GM23338 (cell line): Measurements from ENCODE around the gene ZSCAN31. TPM values are rescaled to one million over a fixed set of nuclear protein-coding genes. Genes with fewer than 3 reads are reported as not detected.

Source experiments
- ATAC-seq: fragments of 200-7000 bp; cut with Tn5 transposase; 3 replicates; pipeline ENCODE4 v1.9.1; 2020
- DNase-seq: peaks from one replicate; pipeline ENCODE4 v3.0.0-alpha.2; 2015; ENCODE audit warnings: low spot score
- H2AFZ ChIP-seq: fragments of 200-600 bp; sonication (generic); 2 replicates; pipeline ENCODE4 v1.8.0; 2016; ENCODE audit warnings: antibody characterized with exemption, mild to moderate bottlenecking, moderate library complexity
- H3F3A ChIP-seq: fragments of 200-600 bp; sonication (generic); replicated peaks from 2 replicates; pipeline ENCODE4 v1.8.0; 2017; ENCODE audit warnings: antibody characterized with exemption, mixed run types, low read depth
- H3K27ac ChIP-seq: fragments of 200-600 bp; sonication (generic); 2 replicates; pipeline ENCODE4 v1.6.1; 2016; ENCODE audit warnings: low read depth
- H3K27me3 ChIP-seq: fragments of 200-600 bp; sonication (generic); 2 replicates; pipeline ENCODE4 v1.8.0; 2016; ENCODE audit warnings: mild to moderate bottlenecking, mixed run types, moderate library complexity; ENCODE audit not compliant: insufficient read depth
- H3K36me3 ChIP-seq: fragments of 200-600 bp; sonication (generic); 2 replicates; pipeline ENCODE4 v1.8.0; 2016; ENCODE audit warnings: mild to moderate bottlenecking; ENCODE audit not compliant: insufficient read depth
- H3K4me1 ChIP-seq: fragments of 200-600 bp; sonication (generic); 2 replicates; pipeline ENCODE4 v1.8.0; 2016; ENCODE audit warnings: mild to moderate bottlenecking, moderate library complexity; ENCODE audit not compliant: insufficient read depth
- H3K4me2 ChIP-seq: fragments of 200-600 bp; sonication (generic); 2 replicates; pipeline ENCODE4 v1.7.1; 2017; ENCODE audit warnings: mixed run types
- H3K4me3 ChIP-seq: fragments of 200-600 bp; sonication (generic); 2 replicates; pipeline ENCODE4 v1.6.1; 2016; ENCODE audit warnings: mixed run types
- H3K79me2 ChIP-seq: fragments of 200-600 bp; sonication (generic); replicated peaks from 2 replicates; pipeline ENCODE4 v1.8.0; 2017; ENCODE audit warnings: mild to moderate bottlenecking; ENCODE audit not compliant: insufficient read depth
- H3K9me2 ChIP-seq: fragments of 200-600 bp; sonication (generic); 2 replicates; pipeline ENCODE4 v1.8.0; 2017; ENCODE audit not compliant: insufficient read depth
- H4K20me1 ChIP-seq: fragments of 200-600 bp; sonication (generic); replicated peaks from 2 replicates; pipeline ENCODE4 v1.8.0; 2017; ENCODE audit warnings: mild to moderate bottlenecking; ENCODE audit not compliant: insufficient read depth
- H3K27ac Mint-ChIP-seq: 2 replicates; pipeline ENCODE4 v1.8.0; 2020; ENCODE audit warnings: inconsistent platforms, mild to moderate bottlenecking, moderate library complexity, mixed read lengths
- H3K27me3 Mint-ChIP-seq: 3 replicates; pipeline ENCODE4 v1.8.0; 2022; ENCODE audit warnings: low read depth, mild to moderate bottlenecking, moderate library complexity, mixed read lengths, inconsistent platforms; ENCODE audit not compliant: insufficient read depth, poor library complexity
- H3K36me3 Mint-ChIP-seq: 3 replicates; pipeline ENCODE4 v1.8.0; 2021; ENCODE audit warnings: low read depth, mild to moderate bottlenecking, inconsistent platforms, moderate library complexity, mixed read lengths
- H3K4me1 Mint-ChIP-seq: 3 replicates; pipeline ENCODE4 v1.8.0; 2020; ENCODE audit warnings: mild to moderate bottlenecking, inconsistent platforms, mixed read lengths
- H3K4me3 Mint-ChIP-seq: 3 replicates; pipeline ENCODE4 v1.8.0; 2021; ENCODE audit warnings: moderate library complexity, mild to moderate bottlenecking, inconsistent platforms, mixed read lengths
- H3K9me3 Mint-ChIP-seq: 3 replicates; pipeline ENCODE4 v1.8.0; 2020; ENCODE audit warnings: moderate library complexity, mild to moderate bottlenecking, inconsistent platforms, mixed read lengths
- CREB1 ChIP-seq: fragments of 250-450 bp; sonication (Bioruptor Pico); IDR thresholded peaks from 2 replicates; pipeline ENCODE4 v1.5.0; 2020; ENCODE audit warnings: low read depth, mild to moderate bottlenecking, moderate library complexity
- ETS1 ChIP-seq: IDR thresholded peaks from 2 replicates; pipeline ENCODE4 v1.6.1; 2016; ENCODE audit warnings: antibody characterized with exemption
- EZH2 ChIP-seq: fragments of 200-600 bp; sonication (generic); IDR thresholded peaks from one replicate; pipeline ENCODE4 v1.8.0; 2017; ENCODE audit warnings: antibody characterized with exemption, mild to moderate bottlenecking, low read depth; ENCODE audit not compliant: unreplicated experiment
- EZH2phosphoT487 ChIP-seq: fragments of 200-600 bp; sonication (generic); IDR thresholded peaks from one replicate; pipeline ENCODE4 v1.8.1; 2018; ENCODE audit warnings: antibody characterized with exemption; ENCODE audit not compliant: unreplicated experiment
- JUNB ChIP-seq: IDR thresholded peaks from one replicate; pipeline ENCODE4 v1.6.1; 2016; ENCODE audit warnings: antibody characterized with exemption; ENCODE audit not compliant: unreplicated experiment
- NANOG ChIP-seq: IDR thresholded peaks from 2 replicates; pipeline ENCODE4 v1.6.1; 2016; ENCODE audit warnings: antibody characterized with exemption, borderline replicate concordance
- POLR2AphosphoS5 ChIP-seq: IDR thresholded peaks from 2 replicates; pipeline ENCODE4 v1.6.1; 2016; ENCODE audit warnings: antibody characterized with exemption, low read depth
- REST ChIP-seq: IDR thresholded peaks from one replicate; pipeline ENCODE4 v1.6.1; 2018; ENCODE audit warnings: antibody characterized with exemption; ENCODE audit not compliant: unreplicated experiment
- ZNF114 ChIP-seq: fragments of 250-450 bp; sonication (Bioruptor Pico); IDR thresholded peaks from 2 replicates; pipeline ENCODE4 v1.5.0; 2020; ENCODE audit warnings: mild to moderate bottlenecking, moderate library complexity
- ZNF331 ChIP-seq: fragments of 250-450 bp; sonication (Bioruptor Pico); IDR thresholded peaks from 2 replicates; pipeline ENCODE4 v1.5.0; 2020; ENCODE audit warnings: low read depth, mild to moderate bottlenecking, moderate library complexity
- ZNF462 ChIP-seq: fragments of 250-450 bp; sonication (Bioruptor Pico); IDR thresholded peaks from 2 replicates; pipeline ENCODE4 v1.5.0; 2020; ENCODE audit warnings: mild to moderate bottlenecking, moderate library complexity
- polyA plus RNA-seq: library from polyadenylated mRNA; unstranded; fragments of >200 nt; fragmentation: Nextera tagmentation; extraction: Ambion mirVana; gene quantifications from 2 replicates; pipeline ENCODE4 v1.2.1, GENCODE V29; 2016
- total RNA-seq: library from RNA; depleted of rRNA; stranded (reverse); fragments of >200 nt; shearing (Covaris generic); gene quantifications from 2 replicates; pipeline ENCODE4 v1.2.3, GENCODE V29; 2014
- TF ChIP-seq, protein P1 (sequence below), 2 experiments: fragments of 200-600 bp in 1 of 2; sonication (generic) in 1 of 2; conservative IDR thresholded peaks; 2 replicates each; pipeline versions ENCODE4 v1.5.1 to v1.6.1; 2016 to 2017; ENCODE audit warnings: antibody characterized with exemption in 2 of 2, low read depth in 2 of 2, mild to moderate bottlenecking in 2 of 2, moderate library complexity in 1 of 2

Gene ZSCAN31
- total and polyA plus RNA-seq, 2 experiments from 2014 or later, result 3.1 to 4.7 TPM

DNA sequence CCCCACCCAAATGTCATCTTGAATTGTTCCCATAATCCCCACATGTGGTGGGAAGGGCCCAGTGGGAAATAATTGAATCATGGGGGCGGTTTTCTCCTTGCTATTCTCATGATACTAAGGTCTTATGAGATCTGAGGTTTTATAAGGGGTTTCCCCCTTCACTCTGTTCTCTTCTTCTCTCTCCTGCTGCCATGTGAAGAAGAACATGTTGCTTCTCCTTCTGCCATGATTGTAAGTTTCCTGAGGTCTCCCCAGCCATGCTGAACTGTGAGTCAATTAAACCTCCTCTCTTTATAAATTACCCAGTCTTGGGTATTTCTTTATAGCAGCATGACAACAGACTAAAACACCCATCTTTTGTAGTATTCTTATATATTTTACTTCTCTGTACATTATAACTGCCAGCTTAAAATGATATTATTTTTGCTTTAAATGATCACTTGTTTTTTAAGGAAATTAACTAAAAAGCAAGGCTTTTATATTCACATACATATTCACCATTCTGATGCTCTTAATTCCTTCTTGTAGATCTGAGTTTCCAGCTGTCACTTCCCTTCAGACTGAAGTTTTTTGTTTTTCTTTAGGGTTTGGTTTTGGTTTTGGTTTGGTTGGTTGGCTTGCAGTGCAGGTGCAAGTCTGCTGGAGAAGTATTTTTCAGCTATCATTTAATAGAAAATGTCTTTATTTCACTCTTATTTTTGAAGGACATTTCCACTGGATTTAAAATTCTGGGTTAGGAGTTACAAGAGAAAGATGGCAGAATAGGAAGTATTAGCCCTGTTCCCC is 4.6 kb upstream of the ZSCAN31 start:
- H3K4me1 ChIP-seq, result peaks cover 9% of the 10 kb centered on the region
- no peak overlapping the region for H3K4me2 ChIP-seq
- no peaks in the 10 kb centered on the region for H4K20me1 ChIP-seq
- Mint-ChIP-seq H3K4me3 (no peak overlapping the region), H3K36me3 (no peaks in the 10 kb centered on the region), H3K4me1 (no peaks in the 10 kb centered on the region), H3K27me3 (peaks cover 3% of the 10 kb centered on the region), H3K27ac (no peak overlapping the region), H3K9me3 (no peaks in the 10 kb centered on the region)
- DNase-seq (no peak), ATAC-seq (no peak)
- no peaks in the 10 kb centered on the region for H3K27me3 ChIP-seq
- no peak overlapping the region for H3K27ac ChIP-seq
- H3K9me2 ChIP-seq, result no peaks in the 10 kb centered on the region
- H3K36me3 ChIP-seq, result no peaks in the 10 kb centered on the region
- H2AFZ ChIP-seq, result no peak overlapping the region
- H3K4me3 ChIP-seq, result no peak overlapping the region
- peaks cover 3% of the 10 kb centered on the region; the same call in 1 of the 2 replicates for H3F3A ChIP-seq
- H3K79me2 ChIP-seq, result no peaks in the 10 kb centered on the region
- TF ChIP-seq JUNB (no peak), NANOG (no peak), ZNF331 (CRISPR knock-in tag) (no peak), EZH2phosphoT487 (no peak), EZH2 (no peak), POLR2AphosphoS5 (no peak), ZNF462 (CRISPR knock-in tag) (no peak), ETS1 (no peak), ZNF114 (CRISPR knock-in tag) (no peak), CREB1 (CRISPR knock-in tag) (no peak), REST (no peak)
- TF ChIP-seq, protein P1, sequence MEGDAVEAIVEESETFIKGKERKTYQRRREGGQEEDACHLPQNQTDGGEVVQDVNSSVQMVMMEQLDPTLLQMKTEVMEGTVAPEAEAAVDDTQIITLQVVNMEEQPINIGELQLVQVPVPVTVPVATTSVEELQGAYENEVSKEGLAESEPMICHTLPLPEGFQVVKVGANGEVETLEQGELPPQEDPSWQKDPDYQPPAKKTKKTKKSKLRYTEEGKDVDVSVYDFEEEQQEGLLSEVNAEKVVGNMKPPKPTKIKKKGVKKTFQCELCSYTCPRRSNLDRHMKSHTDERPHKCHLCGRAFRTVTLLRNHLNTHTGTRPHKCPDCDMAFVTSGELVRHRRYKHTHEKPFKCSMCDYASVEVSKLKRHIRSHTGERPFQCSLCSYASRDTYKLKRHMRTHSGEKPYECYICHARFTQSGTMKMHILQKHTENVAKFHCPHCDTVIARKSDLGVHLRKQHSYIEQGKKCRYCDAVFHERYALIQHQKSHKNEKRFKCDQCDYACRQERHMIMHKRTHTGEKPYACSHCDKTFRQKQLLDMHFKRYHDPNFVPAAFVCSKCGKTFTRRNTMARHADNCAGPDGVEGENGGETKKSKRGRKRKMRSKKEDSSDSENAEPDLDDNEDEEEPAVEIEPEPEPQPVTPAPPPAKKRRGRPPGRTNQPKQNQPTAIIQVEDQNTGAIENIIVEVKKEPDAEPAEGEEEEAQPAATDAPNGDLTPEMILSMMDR (conservative IDR thresholded peaks at IDR 0.05; ENCODE audit: low read depth in 2 of 2), result no peak
